Glomerular visceral epithelial cell (primary cell): ENCODE measurements around the gene ASRGL1.
"Not testable (repeated sequence)": the region's sequence is repeated elsewhere in the genome, so short reads cannot be mapped to it uniquely, and the experiment has no call there.

ENCODE experiments used
- DNase-seq: peaks from one replicate; pipeline ENCODE4 v3.0.0-alpha.2; 2016; ENCODE audit errors: extremely low spot score

ASRGL1 gene

GRCh38 chr11:62337303-62338181 is at the start of gene ASRGL1:
Gene ASRGL1 (plus strand): TSS chr11:62337448. CDS start chr11:62337978, 530 bp downstream.
- peak; percentile 80 for DNase-seq

- peak; percentile 13 for DNase-seq
These were observed 41.7 kb upstream of the ASRGL1 start for GRCh38 chr11:62295504-62295903.

- no peak for DNase-seq
These were observed 38.3 kb upstream of the ASRGL1 start, which contains the start of gene SCGB1D4 for GRCh38 chr11:62298975-62299374. Gene SCGB1D4 (minus strand): TSS chr11:62299075. CDS start chr11:62299010, 65 bp downstream.

- DNase-seq, result no peak
These were observed 31.0 kb upstream of the ASRGL1 start for GRCh38 chr11:62306227-62306626.

GRCh38 chr11:62307950-62308349 is 29.3 kb upstream of the ASRGL1 start:
- no peak for DNase-seq

- no peak for DNase-seq
These were observed 27.3 kb upstream of the ASRGL1 start for GRCh38 chr11:62309991-62310390.

- DNase-seq, result no peak
These were observed 21.8 kb upstream of the ASRGL1 start for GRCh38 chr11:62315431-62315830.

- DNase-seq, result no peak
These were observed 14.7 kb upstream of the ASRGL1 start for GRCh38 chr11:62322524-62322923.

- DNase-seq, result no peak
These were observed 12.3 kb upstream of the ASRGL1 start for GRCh38 chr11:62324731-62325556.

- DNase-seq, result peak; percentile 10
These were observed 11.5 kb upstream of the ASRGL1 start for GRCh38 chr11:62325781-62326180.

- DNase-seq, result not testable (repeated sequence)
These were observed 10.5 kb upstream of the ASRGL1 start for GRCh38 chr11:62326719-62327118.

GRCh38 chr11:62327541-62327940 is 9.7 kb upstream of the ASRGL1 start:
- DNase-seq, result not testable (repeated sequence)

GRCh38 chr11:62331264-62331663 is 6.0 kb upstream of the ASRGL1 start:
- not testable (repeated sequence) for DNase-seq

- DNase-seq, result no peak
These were observed 3.5 kb upstream of the ASRGL1 start for GRCh38 chr11:62333768-62334167.

GRCh38 chr11:62336949-62337302 is 322 bp upstream of the ASRGL1 start:
- DNase-seq, result not testable (repeated sequence)

GRCh38 chr11:62338218-62338617 is 970 bp downstream of the ASRGL1 start:
- no peak for DNase-seq

- DNase-seq, result peak; percentile 46
These were observed 3.1 kb downstream of the ASRGL1 start for GRCh38 chr11:62340269-62340901.

- DNase-seq, result no peak
These were observed 4.3 kb downstream of the ASRGL1 start for GRCh38 chr11:62341588-62341987.

- DNase-seq, result not testable (repeated sequence)
These were observed 6.5 kb downstream of the ASRGL1 start for GRCh38 chr11:62343646-62344190.

GRCh38 chr11:62344210-62344609 is 7.0 kb downstream of the ASRGL1 start:
- DNase-seq, result no peak

GRCh38 chr11:62345861-62346260 is 8.6 kb downstream of the ASRGL1 start:
- DNase-seq, result no peak
